HCT116 (cell line): ENCODE data around the gene TSPAN6. TPM values are rescaled to one million over a fixed set of nuclear protein-coding genes. Genes with fewer than 3 reads are reported as not detected.

ENCODE experiments used
- ATAC-seq: fragments of 200-7000 bp; cut with Tn5 transposase; 2 replicates; pipeline ENCODE4 v1.9.1; 2020; ENCODE audit warnings: mild to moderate bottlenecking, moderate library complexity
- BruUV-seq: library from RNA; stranded (reverse); fragments of 400-500 nt; replicated peaks from 2 replicates; lab custom pipeline; 2021; lab: Mats Ljungman, UMichigan
- CTCF ChIA-PET: fragments of 300-600 bp; sonication (Branson Sonifier 250); formaldehyde crosslinking; loops from one replicate; lab custom pipeline; 2021; ENCODE audit warnings: antibody characterized with exemption; lab: Charles Lee
- POLR2A ChIA-PET: fragments of 300-600, 350-600 bp; sonication (Branson Sonifier 250); formaldehyde crosslinking; loops from one replicate; lab custom pipeline; 2021; ENCODE audit warnings: antibody characterized with exemption; lab: Charles Lee
- RAD21 ChIA-PET, 2 experiments: fragments of 300-600 bp; sonication (Branson Sonifier 250); formaldehyde crosslinking; loops; one replicate each; lab custom pipeline; 2023; ENCODE audit warnings: low total read pairs in 2 of 2; ENCODE audit not compliant: uncharacterized antibody in 2 of 2, unreplicated experiment in 2 of 2, low non-redundant PET in 1 of 2; lab: Charles Lee
- DNase-seq: peaks from one replicate; pipeline ENCODE4 v3.0.0-alpha.2; 2010; ENCODE audit warnings: low read depth, low spot score
- H2AFZ ChIP-seq: fragments of 200-600 bp; shearing (Covaris generic), sonication (generic); 2 replicates; pipeline ENCODE4 v1.6.1; 2017; ENCODE audit warnings: low read depth, mixed run types, mixed read lengths, antibody characterized with exemption, low read length; ENCODE audit not compliant: poor library complexity, severe bottlenecking
- H3K27ac ChIP-seq: 2 replicates; pipeline ENCODE4 v1.5.1; 2012; ENCODE audit warnings: low read depth, low read length
- H3K27me3 ChIP-seq: fragments of 200-600 bp; sonication (generic); 2 replicates; pipeline ENCODE4 v1.6.1; 2016; ENCODE audit warnings: mixed run types, low read length, mixed read lengths; ENCODE audit not compliant: insufficient read depth
- H3K36me3 ChIP-seq, 2 experiments: fragments of 200-500 bp in 1 of 2; fragments of 200-600 bp in 1 of 2; sonication (Bioruptor generic) in 1 of 2; sonication (generic) in 1 of 2; 2 replicates each; pipeline versions ENCODE4 v1.5.1 to v1.6.1; 2014 to 2016; ENCODE audit warnings: low read length in 2 of 2, inconsistent platforms in 1 of 2, mixed read lengths in 1 of 2, mixed run types in 1 of 2; ENCODE audit not compliant: insufficient read depth in 2 of 2, control insufficient read depth in 1 of 2
- H3K4me1 ChIP-seq, 2 experiments: fragments of 200-600 bp in 1 of 2; sonication (generic) in 1 of 2; 2 replicates each; pipeline versions ENCODE4 v1.5.1 to v1.6.1; 2012 to 2017; ENCODE audit warnings: low read length in 2 of 2, inconsistent platforms in 1 of 2, mild to moderate bottlenecking in 1 of 2, mixed read lengths in 1 of 2, mixed run types in 1 of 2, moderate library complexity in 1 of 2; ENCODE audit not compliant: insufficient read depth in 2 of 2, control insufficient read depth in 1 of 2
- H3K4me2 ChIP-seq: fragments of 200-600 bp; sonication (generic); 2 replicates; pipeline ENCODE4 v1.6.1; 2017; ENCODE audit warnings: mixed run types, low read length, mixed read lengths
- H3K4me3 ChIP-seq, 2 experiments: fragments of 200-600 bp in 1 of 2; sonication (generic) in 1 of 2; replicated peaks in 1 of 2; 2 replicates each; pipeline ENCODE4 v1.5.1; 2011 to 2016; ENCODE audit warnings: low read length in 2 of 2, control low read depth in 1 of 2, low read depth in 1 of 2, mild to moderate bottlenecking in 1 of 2, mixed read lengths in 1 of 2, mixed run types in 1 of 2
- H3K79me2 ChIP-seq: fragments of 200-600 bp; sonication (generic); 2 replicates; pipeline ENCODE4 v1.6.1; 2017; ENCODE audit warnings: mild to moderate bottlenecking, mixed run types, low read length, moderate library complexity, mixed read lengths; ENCODE audit not compliant: insufficient read depth
- H3K9ac ChIP-seq: fragments of 200-600 bp; sonication (generic); 2 replicates; pipeline ENCODE4 v1.6.1; 2016; ENCODE audit warnings: low read length, mixed read lengths
- H3K9me2 ChIP-seq: fragments of 200-600 bp; sonication (generic), shearing (Covaris generic); 2 replicates; pipeline ENCODE4 v1.6.1; 2017; ENCODE audit warnings: mixed run types, mild to moderate bottlenecking, moderate library complexity; ENCODE audit not compliant: insufficient read depth
- H3K9me3 ChIP-seq, 2 experiments: fragments of 200-500 bp in 1 of 2; fragments of 200-600 bp in 1 of 2; sonication (Bioruptor generic) in 1 of 2; sonication (generic) in 1 of 2; 2 replicates each; pipeline ENCODE4 v1.6.1; 2014 to 2017; ENCODE audit warnings: low read length in 2 of 2, mixed read lengths in 2 of 2, inconsistent platforms in 1 of 2, low read depth in 1 of 2, mild to moderate bottlenecking in 1 of 2, mixed run types in 1 of 2, moderate library complexity in 1 of 2; ENCODE audit not compliant: control insufficient read depth in 1 of 2, insufficient read depth in 1 of 2
- H4K20me1 ChIP-seq: fragments of 200-600 bp; sonication (generic), shearing (Covaris generic); 2 replicates; pipeline ENCODE4 v1.6.1; 2017; ENCODE audit warnings: mixed run types, mild to moderate bottlenecking, moderate library complexity; ENCODE audit not compliant: insufficient read depth
- CEBPB ChIP-seq: IDR thresholded peaks from 2 replicates; pipeline ENCODE4 v1.6.1; 2012; ENCODE audit warnings: low read depth
- EZH2 ChIP-seq: fragments of 200-600 bp; sonication (generic); IDR thresholded peaks from 2 replicates; pipeline ENCODE4 v1.6.1; 2017; ENCODE audit warnings: antibody characterized with exemption, mixed run types
- EZH2phosphoT487 ChIP-seq: fragments of 200-600 bp; IDR thresholded peaks from 2 replicates; pipeline ENCODE4 v1.6.1; 2018; ENCODE audit warnings: antibody characterized with exemption, borderline replicate concordance
- FOSL1 ChIP-seq: IDR thresholded peaks from 2 replicates; pipeline ENCODE4 v1.6.1; 2012; ENCODE audit warnings: low read depth
- JUND ChIP-seq: IDR thresholded peaks from 2 replicates; pipeline ENCODE4 v1.6.1; 2012
- POLR2A ChIP-seq: IDR thresholded peaks from 2 replicates; pipeline ENCODE4 v1.7.0; 2011; ENCODE audit warnings: borderline replicate concordance; ENCODE audit not compliant: insufficient read depth, insufficient read length; ENCODE audit errors: extremely low read depth
- SP1 ChIP-seq: IDR thresholded peaks from 2 replicates; pipeline ENCODE4 v1.6.1; 2012; ENCODE audit warnings: low read depth
- SRF ChIP-seq: IDR thresholded peaks from 2 replicates; pipeline ENCODE4 v1.6.1; 2012; ENCODE audit warnings: low read depth
- TCF7L2 ChIP-seq: IDR thresholded peaks from 2 replicates; pipeline ENCODE4 v1.7.0; 2011; ENCODE audit warnings: borderline replicate concordance, inconsistent platforms; ENCODE audit not compliant: insufficient read depth, insufficient read length; ENCODE audit errors: extremely low read depth
- intact Hi-C: fragments of 100-400 bp; cut with micrococcal nuclease; formaldehyde crosslinking; loops from 2 replicates; pipeline ENCODE4 v1.10.0; 2022
- total RNA-seq: library from RNA; stranded (reverse); gene quantifications from one replicate; pipeline ENCODE4 v1.2.1, GENCODE V29; 2021; ENCODE audit not compliant: unreplicated experiment

Gene TSPAN6
- total RNA-seq, 1 experiment from 2014 or later = 25.0 TPM

DNA sequence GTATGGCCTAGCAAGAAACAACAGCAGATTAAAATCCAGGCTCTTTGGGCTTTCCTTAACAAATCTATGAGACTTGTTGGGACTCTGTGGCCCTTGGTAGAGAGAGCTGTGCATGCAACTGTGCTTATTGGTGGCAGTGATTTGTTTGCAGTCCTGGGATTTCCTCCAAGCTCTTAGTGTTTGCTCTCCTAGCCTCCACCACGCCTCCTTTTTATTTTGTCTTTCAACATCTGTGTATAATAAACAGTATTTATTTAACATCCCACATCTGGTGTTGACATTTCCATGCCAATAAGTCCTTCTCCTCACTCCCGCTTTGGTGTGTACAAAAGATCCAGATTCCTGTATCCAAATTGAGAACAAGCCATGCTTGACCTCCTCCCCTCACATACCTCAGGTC is 48.7 kb downstream of the TSPAN6 start:
- ChIA-PET POLR2A (no interaction called here), RAD21 (no interaction called here), CTCF (no interaction called here)
- Histone ChIP-seq H3K9me2 (no peaks in the 10 kb centered on the region), H3K9ac (no peak overlapping the region), H4K20me1 (no peaks in the 10 kb centered on the region), H3K36me3 (no peaks in the 10 kb centered on the region), H3K27me3 (peaks cover 28% of the 10 kb centered on the region; the same call in 1 of the 2 replicates), H3K4me2 (no peak overlapping the region), H3K4me1 (no peaks in the 10 kb centered on the region), H3K9me3 (no peaks in the 10 kb centered on the region), H2AFZ (no peak overlapping the region), H3K79me2 (no peaks in the 10 kb centered on the region), H3K4me3 (no peak overlapping the region), H3K27ac (no peak overlapping the region)
- intact Hi-C loops = no loop called here
- no peak for DNase-seq
- no TSS peak for BruUV-seq
- TF ChIP-seq FOSL1 (no peak), POLR2A (no peak), CEBPB (no peak), SP1 (no peak), TCF7L2 (no peak), EZH2 (no peak)
- ATAC-seq = no peak

DNA sequence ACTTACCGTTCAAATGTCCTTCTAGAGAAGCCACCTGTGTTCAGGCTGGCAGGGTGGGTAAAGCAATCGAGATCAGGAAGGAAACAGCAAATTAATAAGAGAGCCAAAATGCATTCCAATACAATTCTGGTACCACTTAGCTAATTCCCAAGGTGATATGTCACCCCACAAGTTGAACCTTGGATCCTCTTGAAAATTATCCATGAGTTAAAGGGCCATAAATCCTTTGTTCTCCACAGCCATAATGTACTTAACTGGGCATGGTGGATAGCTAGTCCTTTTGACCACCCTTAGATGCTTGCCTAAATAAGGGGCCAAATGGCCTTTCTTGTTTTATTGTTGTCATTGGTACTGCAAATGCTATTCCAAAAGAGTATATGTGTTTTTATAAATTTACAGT is 49.9 kb downstream of the TSPAN6 start:
- H3K79me2 ChIP-seq = no peaks in the 10 kb centered on the region
- intact Hi-C loops = no loop called here
- ChIA-PET RAD21 (no interaction called here), POLR2A (no interaction called here), CTCF (no interaction called here)
- BruUV-seq = no TSS peak
- no peak overlapping the region for H3K27ac ChIP-seq
- no peak for DNase-seq
- H4K20me1 ChIP-seq = no peaks in the 10 kb centered on the region
- no peaks in the 10 kb centered on the region for H3K36me3 ChIP-seq
- ATAC-seq = no peak
- TF ChIP-seq JUND (no peak), EZH2phosphoT487 (no peak), SP1 (no peak), SRF (no peak), FOSL1 (no peak), CEBPB (no peak)
- no peaks in the 10 kb centered on the region for H3K9me2 ChIP-seq
- no peaks in the 10 kb centered on the region for H3K9me3 ChIP-seq
- no peak overlapping the region for H3K4me3 ChIP-seq
- H3K4me2 ChIP-seq = no peak overlapping the region
- no peaks in the 10 kb centered on the region for H3K4me1 ChIP-seq
- H3K9ac ChIP-seq = no peak overlapping the region
- peaks cover 37% of the 10 kb centered on the region; the same call in 1 of the 2 replicates for H3K27me3 ChIP-seq
- no peak overlapping the region for H2AFZ ChIP-seq
